Ectodermal cell (in vitro differentiated cells): ENCODE measurements around the gene GPR21.

Experiments used
- H3K27ac ChIP-seq: 2 replicates; pipeline ENCODE4 v1.7.0; 2013; ENCODE audit warnings: mild to moderate bottlenecking, low read depth, low read length; ENCODE audit not compliant: insufficient read depth, poor library complexity, severe bottlenecking
- H3K27me3 ChIP-seq: 2 replicates; pipeline ENCODE4 v1.7.0; 2013; ENCODE audit warnings: mild to moderate bottlenecking, low read length; ENCODE audit not compliant: insufficient read depth, control insufficient read depth, poor library complexity, severe bottlenecking
- H3K36me3 ChIP-seq: one replicate; pipeline ENCODE4 v1.7.0; 2013; ENCODE audit warnings: low read length; ENCODE audit not compliant: control insufficient read depth, insufficient read depth
- H3K4me1 ChIP-seq: one replicate; pipeline ENCODE4 v1.7.0; 2013; ENCODE audit warnings: low read length; ENCODE audit not compliant: control insufficient read depth, insufficient read depth
- H3K4me3 ChIP-seq: 2 replicates; pipeline ENCODE4 v1.7.0; 2013; ENCODE audit warnings: low read depth, low read length, control low read depth; ENCODE audit not compliant: insufficient read depth
- H3K9me3 ChIP-seq: 2 replicates; pipeline ENCODE4 v1.7.0; 2013; ENCODE audit warnings: mild to moderate bottlenecking, low read length, moderate library complexity; ENCODE audit not compliant: control insufficient read depth
- WGBS, 2 experiments: methylation state at CpG; one replicate each; pipeline ENCODE4 v1.1.7; 2013; ENCODE audit warnings: missing lambda C conversion rate in 2 of 2; 5-methylcytosine and 5-hydroxymethylcytosine counted together

GPR21 gene

GRCh38 chr9:123031963-123032362 is 1.5 kb upstream of the GPR21 start:
- Histone ChIP-seq H3K27ac (no peak overlapping the region), H3K9me3 (no peaks in the 10 kb centered on the region), H3K27me3 (no peaks in the 10 kb centered on the region), H3K4me1 (peaks cover 6% of the 10 kb centered on the region), H3K4me3 (no peak overlapping the region), H3K36me3 (no peaks in the 10 kb centered on the region)
- 96 to 100% methylated on average over 1 of the region's 1 CpG for WGBS, 2 experiments

GRCh38 chr9:123033864-123034601 is 566 bp downstream of the GPR21 start:
- 94 to 95% methylated on average over 8 of the region's 8 CpGs for WGBS, 2 experiments
- H3K9me3 ChIP-seq, result no peaks in the 10 kb centered on the region
- H3K27ac ChIP-seq, result no peak overlapping the region
- H3K4me1 ChIP-seq, result peaks cover 6% of the 10 kb centered on the region
- no peaks in the 10 kb centered on the region for H3K27me3 ChIP-seq
- no peaks in the 10 kb centered on the region for H3K36me3 ChIP-seq
- H3K4me3 ChIP-seq, result no peak overlapping the region

- WGBS, 2 experiments, result 94% methylated on average over 13 of the region's 13 CpGs
- H3K4me1 ChIP-seq, result peaks cover 6% of the 10 kb centered on the region
These were observed 1.5 kb downstream of the GPR21 start for GRCh38 chr9:123034881-123035510.

DNA sequence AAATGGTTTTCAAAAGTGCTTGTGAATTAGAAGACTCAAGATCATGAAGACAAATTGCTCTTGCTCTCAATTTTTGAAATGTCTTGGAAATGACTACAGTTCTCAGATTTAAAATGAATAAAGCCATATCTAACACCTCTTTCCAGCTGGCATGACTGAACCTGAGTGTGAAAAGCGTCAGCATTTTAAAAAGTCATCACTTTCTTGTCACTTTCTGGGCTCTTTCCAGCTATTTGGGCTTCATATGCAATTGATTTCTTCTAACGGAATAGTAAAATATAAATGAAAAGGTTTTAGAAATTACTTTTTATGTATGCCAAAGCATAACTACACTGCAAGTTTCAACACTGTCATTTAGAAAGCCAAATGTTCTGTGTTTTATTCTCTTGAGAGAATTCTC is 2.3 kb downstream of the GPR21 start:
- WGBS, 2 experiments, result 91 to 100% methylated on average over 1 of the region's 2 CpGs
- Histone ChIP-seq H3K4me1 (peaks cover 6% of the 10 kb centered on the region), H3K27ac (no peak overlapping the region), H3K4me3 (no peak overlapping the region), H3K27me3 (no peaks in the 10 kb centered on the region), H3K9me3 (no peaks in the 10 kb centered on the region), H3K36me3 (peaks cover 3% of the 10 kb centered on the region)

More at GRCh38 chr9:123034881-123035510, 1.5 kb downstream of the GPR21 start:
- Histone ChIP-seq H3K36me3 (no peaks in the 10 kb centered on the region), H3K27ac (no peak overlapping the region), H3K27me3 (no peaks in the 10 kb centered on the region), H3K9me3 (no peaks in the 10 kb centered on the region), H3K4me3 (no peak overlapping the region)

DNA sequence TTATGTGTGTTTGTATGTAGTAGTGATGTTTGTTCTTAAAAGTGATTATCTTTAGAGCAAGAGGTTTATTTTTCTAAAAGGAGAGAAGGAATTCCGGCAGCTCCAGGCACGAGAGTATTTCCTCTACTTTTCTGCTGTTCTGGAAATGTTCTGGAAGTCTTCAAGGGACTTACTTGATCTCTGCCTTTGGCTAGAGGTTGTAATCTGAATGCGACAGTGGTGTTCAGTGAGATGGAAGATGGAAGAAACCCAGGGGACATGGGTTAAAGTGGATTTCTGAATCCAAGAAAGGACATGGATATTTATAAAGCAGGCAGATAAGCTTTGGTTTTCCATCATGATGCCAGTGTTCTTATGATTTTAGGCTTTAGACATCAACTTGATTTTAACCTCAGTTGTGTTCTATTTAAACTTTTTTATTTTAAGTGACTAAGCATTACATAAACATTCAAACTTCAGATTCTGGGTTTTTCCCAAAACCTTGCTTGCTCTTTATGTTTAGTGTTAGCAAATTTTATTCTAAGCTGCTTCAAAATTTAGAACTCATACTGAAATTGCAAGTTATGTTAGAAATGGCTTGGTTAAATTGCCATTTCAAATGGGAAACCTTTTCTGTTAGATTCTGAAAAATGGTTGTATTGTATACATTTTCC is 3.6 kb downstream of the GPR21 start:
- H3K36me3 ChIP-seq, result peaks cover 3% of the 10 kb centered on the region
- no peak overlapping the region for H3K27ac ChIP-seq
- H3K9me3 ChIP-seq, result no peaks in the 10 kb centered on the region
- 95 to 96% methylated on average over 3 of the region's 3 CpGs for WGBS, 2 experiments
- no peaks in the 10 kb centered on the region for H3K27me3 ChIP-seq
- H3K4me3 ChIP-seq, result no peak overlapping the region
- peaks cover 6% of the 10 kb centered on the region for H3K4me1 ChIP-seq

DNA sequence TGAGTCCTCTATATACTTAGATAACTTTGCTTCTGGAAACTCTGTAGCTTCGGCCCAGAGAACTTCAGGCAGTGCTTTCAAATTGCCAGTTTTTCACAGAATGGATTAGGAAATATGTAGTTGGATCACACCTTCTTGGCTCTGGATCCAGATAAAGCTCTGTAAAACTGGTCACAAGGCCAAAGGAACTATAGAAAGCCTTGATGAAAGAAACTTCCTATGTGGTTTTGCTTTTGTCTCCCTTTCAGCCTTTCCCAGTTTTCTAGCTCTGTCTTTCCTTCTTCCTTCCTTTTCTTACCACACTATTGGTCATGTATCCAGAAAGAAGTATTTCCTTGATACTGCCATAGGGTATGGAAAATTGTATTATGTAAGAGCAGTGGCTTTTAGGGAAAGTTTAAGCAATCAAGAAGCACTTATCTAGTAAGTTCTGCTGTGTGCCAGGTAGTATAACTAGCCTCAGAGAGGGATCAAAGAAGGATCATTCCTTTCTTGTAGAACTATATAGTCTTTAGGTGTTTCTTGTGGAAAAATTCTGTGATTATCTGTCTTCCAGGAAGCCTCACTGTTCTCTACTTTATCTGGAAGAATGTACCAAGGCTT is 6.3 kb downstream of the GPR21 start:
- H3K36me3 ChIP-seq, result peaks cover 3% of the 10 kb centered on the region
- no peak overlapping the region for H3K4me3 ChIP-seq
- no peaks in the 10 kb centered on the region for H3K9me3 ChIP-seq
- WGBS, 2 experiments, result 91 to 94% methylated on average over 1 of the region's 1 CpG
- no peak overlapping the region for H3K27ac ChIP-seq
- no peaks in the 10 kb centered on the region for H3K4me1 ChIP-seq
- H3K27me3 ChIP-seq, result no peaks in the 10 kb centered on the region

GRCh38 chr9:123040801-123041200 is 7.3 kb downstream of the GPR21 start:
- Histone ChIP-seq H3K36me3 (peaks cover 3% of the 10 kb centered on the region), H3K27me3 (no peaks in the 10 kb centered on the region), H3K4me1 (no peaks in the 10 kb centered on the region), H3K27ac (no peak overlapping the region), H3K4me3 (no peak overlapping the region), H3K9me3 (no peaks in the 10 kb centered on the region)
- WGBS, 2 experiments, result 100% methylated on average over 1 of the region's 1 CpG

DNA sequence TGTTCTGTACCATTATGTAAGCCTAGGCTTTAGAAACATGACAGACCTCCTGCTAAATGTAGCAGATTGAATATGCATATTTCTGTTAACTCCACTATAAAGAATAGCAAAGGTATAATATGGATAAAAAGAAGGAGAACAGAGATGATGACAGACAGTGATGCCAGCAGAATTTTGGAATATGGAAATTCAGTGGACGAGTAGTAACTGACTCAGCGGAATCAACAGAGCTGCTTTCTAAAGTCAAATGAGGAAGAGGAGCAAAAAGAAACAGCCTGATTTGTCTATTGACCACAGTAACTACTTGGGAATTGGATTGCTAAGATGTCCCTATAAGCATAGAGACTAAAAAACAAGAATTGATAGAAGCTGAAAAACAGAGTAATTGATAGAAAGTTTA is 8.0 kb downstream of the GPR21 start:
- H3K4me3 ChIP-seq, result no peak overlapping the region
- no peaks in the 10 kb centered on the region for H3K4me1 ChIP-seq
- peaks cover 3% of the 10 kb centered on the region for H3K36me3 ChIP-seq
- no peak overlapping the region for H3K27ac ChIP-seq
- H3K9me3 ChIP-seq, result no peaks in the 10 kb centered on the region
- WGBS, 2 experiments, result 94% methylated on average over 2 of the region's 2 CpGs
- no peaks in the 10 kb centered on the region for H3K27me3 ChIP-seq

GRCh38 chr9:123043081-123043939 is 9.8 kb downstream of the GPR21 start:
- no peaks in the 10 kb centered on the region for H3K9me3 ChIP-seq
- 90 to 93% methylated on average over 5 of the region's 5 CpGs for WGBS, 2 experiments
- H3K4me1 ChIP-seq, result no peaks in the 10 kb centered on the region
- H3K4me3 ChIP-seq, result no peak overlapping the region
- H3K27ac ChIP-seq, result no peak overlapping the region
- peaks cover 3% of the 10 kb centered on the region for H3K36me3 ChIP-seq
- H3K27me3 ChIP-seq, result no peaks in the 10 kb centered on the region
